ENCODE results near the gene PPP1R9B. TPM values are rescaled to one million over a fixed set of nuclear protein-coding genes. Genes with fewer than 3 reads are reported as not detected.

PPP1R9B gene
- total RNA-seq, 1 experiment from 2014 or later: 23.0 TPM

GRCh38 chr17:50125420-50125997 lies 25.0 kb downstream of the PPP1R9B start:
- Histone ChIP-seq H2BK12ac (ENCODE audit: insufficient read length, low read depth, low read length) (no peak overlapping the region), H3K27me3 (ENCODE audit: insufficient read depth, low read length) (no peaks in the 10 kb centered on the region; the same call in 1 of the 2 replicates), H3K23me2 (ENCODE audit: insufficient read length, low read depth, low read length, poor library complexity, severe bottlenecking) (peaks cover 8% of the 10 kb centered on the region), H3K9me3 (ENCODE audit: control insufficient read depth, low read depth, low read length) (no peaks in the 10 kb centered on the region), H2BK15ac (ENCODE audit: low read depth, low read length) (no peak overlapping the region), H2BK20ac (ENCODE audit: low read depth, low read length, poor library complexity, severe bottlenecking) (no peak overlapping the region), H3K23ac (ENCODE audit: insufficient read length, low read depth, low read length) (no peak overlapping the region), H2BK120ac (ENCODE audit: low read depth, low read length, poor library complexity, severe bottlenecking) (no peak overlapping the region), H2AK5ac (ENCODE audit: insufficient read length, low read length) (no peak overlapping the region), H3K14ac (ENCODE audit: insufficient read depth, low read length) (no peak overlapping the region), H4K20me1 (ENCODE audit: control insufficient read depth, insufficient read depth, insufficient read length) (no peaks in the 10 kb centered on the region), H2AFZ (ENCODE audit: low read length) (no peak overlapping the region), H3K18ac (ENCODE audit: insufficient read length, low read depth, low read length) (no peak overlapping the region), H3T11ph (ENCODE audit: low read length) (no peak overlapping the region), H3K9ac (ENCODE audit: extremely low read depth, insufficient read length, low read length) (no peak overlapping the region), H3K27ac (ENCODE audit: insufficient read length, low read depth, low read length) (no peak overlapping the region), H2BK5ac (ENCODE audit: insufficient read length, low read length) (no peak overlapping the region), H3K4me1 (ENCODE audit: insufficient read depth, low read length) (peaks cover 3% of the 10 kb centered on the region; the same call in 1 of the 2 replicates), H3K56ac (ENCODE audit: insufficient read length, low read depth, low read length) (no peak overlapping the region), H4K91ac (ENCODE audit: insufficient read length, low read depth, low read length) (no peak overlapping the region), H4K5ac (ENCODE audit: insufficient read length, low read depth, low read length) (no peak overlapping the region), H3K79me2 (ENCODE audit: insufficient read depth, low read length) (no peaks in the 10 kb centered on the region), H3K79me1 (ENCODE audit: insufficient read depth, low read depth, low read length, poor library complexity, severe bottlenecking) (no peaks in the 10 kb centered on the region), H4K8ac (replicated peaks; ENCODE audit: insufficient read length, low read depth, low read length) (no peak overlapping the region), H3K4ac (ENCODE audit: low read depth, low read length) (no peak overlapping the region), H3K4me2 (ENCODE audit: insufficient read depth, insufficient read length, low read length) (no peak overlapping the region)
- no peak overlapping the region; a peak in 1 of 5 replicates for H3K4me3 Mint-ChIP-seq
- no peak for TF ChIP-seq CTCF (conservative IDR thresholded peaks at IDR 0.05)
- H3K9me3 Mint-ChIP-seq: no peaks in the 10 kb centered on the region
- H3K36me3 Mint-ChIP-seq (ENCODE audit: insufficient read depth in 1 of 3, low read depth in 3 of 3): peaks cover 0 to 2% (median 0%) of the 10 kb centered on the region in 3 experiments; a peak in 1 of 7 replicates
- H3K27me3 Mint-ChIP-seq (ENCODE audit: low read depth): peaks cover 36% of the 10 kb centered on the region
- no CpG with 5 or more reads among the region's 4 CpGs for WGBS (ENCODE audit: extremely low coverage, insufficient read length, low lambda C conversion rate)
- DNase-seq: no peak
- H3K27ac Mint-ChIP-seq: no peak overlapping the region
- peaks cover 35 to 54% of the 10 kb centered on the region in 2 experiments for H3K4me1 Mint-ChIP-seq
